ENCODE results near the gene SCRN1.

- TF ChIP-seq EP300 (IDR thresholded peaks at IDR 0.05; ENCODE audit: low read depth) (no peak), CTCF (IDR thresholded peaks at IDR 0.05) (no peak), POLR2A (IDR thresholded peaks at IDR 0.05) (no peak), POLR2AphosphoS5 (IDR thresholded peaks at IDR 0.05) (no peak)
Observed at GRCh38 chr7:30022991-30023390, 33.4 kb upstream of the SCRN1 start.
